ENCODE results near the gene IGFBPL1. TPM values are rescaled to one million over a fixed set of nuclear protein-coding genes. Genes with fewer than 3 reads are reported as not detected.

Gene IGFBPL1
- total RNA-seq (2022; extraction: Qiagen RNA extraction) = 1.7 to 3.1 TPM (median 2.5 TPM) in 5 replicates

GRCh38 chr9:38423973-38424843, at the start of gene IGFBPL1:
IGFBPL1 (minus strand) TSS chr9:38424454; CDS start chr9:38424424, 30 bp downstream.

GRCh38 chr9:38392235-38393127, 31.8 kb downstream of the IGFBPL1 start, which contains the start of gene ALDH1B1:
ALDH1B1 (plus strand) TSS chr9:38392702; CDS start chr9:38395749, 3,047 bp downstream.

Other genes starting within 250 kb of the IGFBPL1 start
- 49.4 to 55.4 TPM (median 52.4 TPM) in 5 replicates for gene ALDH1B1, start 31.8 kb downstream of the IGFBPL1 start, total RNA-seq (2022; extraction: Qiagen RNA extraction)
- gene ANKRD18A, start 196.1 kb upstream of the IGFBPL1 start, total RNA-seq (2022; extraction: Qiagen RNA extraction) = 5.5 to 13.7 TPM (median 10.0 TPM) in 5 replicates